Ascending aorta (tissue), 2 donors: ENCODE data around the gene COX5A. TPM values are rescaled to one million over a fixed set of nuclear protein-coding genes. Genes with fewer than 3 reads are reported as not detected.
A peak's percentile ranks its signal among the peaks of the same experiment; 100 is the strongest.

Experiments used
- DNase-seq, 2 donors: peaks; one replicate each; pipeline ENCODE4 v3.0.0-alpha.2; 2019; ENCODE audit warnings: low spot score in 2 of 2
- H3K27ac ChIP-seq, 2 donors: fragments of 200-600 bp; sonication (generic); one replicate each; pipeline ENCODE4 v1.5.1; 2016 to 2017; ENCODE audit warnings: mild to moderate bottlenecking in 1 of 2
- H3K27me3 ChIP-seq: fragments of 200-600 bp; sonication (generic); one replicate; pipeline ENCODE4 v1.5.1; 2017
- H3K36me3 ChIP-seq, 2 donors: fragments of 200-600 bp; sonication (generic); one replicate each; pipeline ENCODE4 v1.5.1; 2016
- H3K4me1 ChIP-seq, 2 donors: fragments of 200-600 bp; sonication (generic); one replicate each; pipeline ENCODE4 v1.5.1; 2016 to 2017; ENCODE audit warnings: mild to moderate bottlenecking in 1 of 2
- H3K4me3 ChIP-seq, 2 donors: fragments of 200-600 bp; sonication (generic); one replicate each; pipeline ENCODE4 v1.5.1; 2016 to 2017; ENCODE audit warnings: mild to moderate bottlenecking in 1 of 2
- H3K9me3 ChIP-seq, 2 donors: fragments of 200-600 bp; sonication (generic); one replicate each; pipeline ENCODE4 v1.5.1; 2016
- CTCF ChIP-seq, 3 experiments: fragments of 200-600 bp in 2 of 3; fragments of 450-650 bp in 1 of 3; sonication (generic) in 2 of 3; IDR thresholded peaks; one replicate each; pipeline ENCODE4 v1.5.1; 2016 to 2019; ENCODE audit warnings: antibody characterized with exemption in 3 of 3, mild to moderate bottlenecking in 1 of 3, moderate library complexity in 1 of 3
- intact Hi-C: fragments of 100-400 bp; cut with DNase I; formaldehyde crosslinking; loops from one replicate; pipeline ENCODE4 v1.15.1; 2023
- total RNA-seq: library from RNA; depleted of rRNA; stranded (reverse); fragments of >200 nt; gene quantifications from one replicate; pipeline ENCODE4 v1.1.0, GENCODE V29; 2016

The COX5A gene
- total RNA-seq, 1 donor from 2014 or later, result 83.5 TPM

GRCh38 chr15:74906450-74907162 is 31.3 kb downstream of the COX5A start, which contains the start of gene FAM219B:
FAM219B (minus strand) TSS chr15:74906851; CDS start chr15:74906800, 51 bp downstream.
- DNase-seq, result peak; percentile 59 to 95
- intact Hi-C loops, result loop anchor here (1.0 to 2.0 kb wide), 5 partner anchors 16 to 63 kb away; partner anchors contain the start of genes COX5A, MPI, RPP25 and SCAMP2
- TF ChIP-seq CTCF (IDR thresholded peaks at IDR 0.05), result no peak

GRCh38 chr15:74906067-74906449 is 31.8 kb downstream of the COX5A start:
- H3K4me1 ChIP-seq, result peaks cover 8 to 20% of the 10 kb centered on the region in 2 donors

More at GRCh38 chr15:74906450-74907162, 31.3 kb downstream of the COX5A start, which contains the start of gene FAM219B:
- peaks cover 17 to 35% of the 10 kb centered on the region in 2 donors for H3K36me3 ChIP-seq
- peaks cover 8 to 20% of the 10 kb centered on the region in 2 donors for H3K4me1 ChIP-seq
- H3K9me3 ChIP-seq, result no peaks in the 10 kb centered on the region
- no peaks in the 10 kb centered on the region for H3K27me3 ChIP-seq
- H3K4me3 ChIP-seq, result peak within 1 kb of the TSS; percentile 86 to 98
- peak within 1 kb of the TSS; percentile 95 to 97 for H3K27ac ChIP-seq

GRCh38 chr15:74904190-74904805 is 33.6 kb downstream of the COX5A start:
- no peak overlapping the region for H3K4me3 ChIP-seq
- no peak overlapping the region for H3K27ac ChIP-seq
- no peak for DNase-seq
- no peak for TF ChIP-seq CTCF (IDR thresholded peaks at IDR 0.05)
- H3K9me3 ChIP-seq, result no peaks in the 10 kb centered on the region
- peaks cover 30 to 52% of the 10 kb centered on the region in 2 donors for H3K36me3 ChIP-seq
- peaks cover 8 to 20% of the 10 kb centered on the region in 2 donors for H3K4me1 ChIP-seq
- H3K27me3 ChIP-seq, result no peaks in the 10 kb centered on the region
- intact Hi-C loops, result no loop called here

More at GRCh38 chr15:74906067-74906449, 31.8 kb downstream of the COX5A start:
- Histone ChIP-seq H3K4me3 (peak overlapping the region; percentile 86 to 98), H3K36me3 (peaks cover 18 to 34% of the 10 kb centered on the region in 2 donors), H3K27me3 (no peaks in the 10 kb centered on the region), H3K9me3 (no peaks in the 10 kb centered on the region), H3K27ac (peak overlapping the region; percentile 95 to 97)
- no peak for TF ChIP-seq CTCF (IDR thresholded peaks at IDR 0.05)
- intact Hi-C loops, result loop anchor here (1.0 to 2.0 kb wide), 5 partner anchors 16 to 63 kb away; partner anchors contain the start of genes COX5A, MPI, RPP25 and SCAMP2
- no peak for DNase-seq

- no peak for TF ChIP-seq CTCF (IDR thresholded peaks at IDR 0.05)
- Histone ChIP-seq H3K36me3 (peaks cover 35 to 56% of the 10 kb centered on the region in 2 donors), H3K27me3 (no peaks in the 10 kb centered on the region), H3K27ac (no peak overlapping the region), H3K4me3 (no peak overlapping the region), H3K4me1 (peaks cover 8 to 20% of the 10 kb centered on the region in 2 donors), H3K9me3 (no peaks in the 10 kb centered on the region)
- intact Hi-C loops, result no loop called here
- DNase-seq, result no peak
Measured at GRCh38 chr15:74903676-74904075, 34.2 kb downstream of the COX5A start.

GRCh38 chr15:74902295-74903075 is 35.4 kb downstream of the COX5A start:
- H3K27me3 ChIP-seq, result no peaks in the 10 kb centered on the region
- H3K27ac ChIP-seq, result no peak overlapping the region
- intact Hi-C loops, result no loop called here
- DNase-seq, result no peak
- no peak overlapping the region for H3K4me3 ChIP-seq
- H3K36me3 ChIP-seq, result peaks cover 39 to 57% of the 10 kb centered on the region in 2 donors
- H3K9me3 ChIP-seq, result no peaks in the 10 kb centered on the region
- no peak for TF ChIP-seq CTCF (IDR thresholded peaks at IDR 0.05)
- peaks cover 8 to 20% of the 10 kb centered on the region in 2 donors for H3K4me1 ChIP-seq
